Small intestine (tissue), 7 donors: Measurements from ENCODE around the gene TNRC6A. TPM values are rescaled to one million over a fixed set of nuclear protein-coding genes. Genes with fewer than 3 reads are reported as not detected.
A peak's percentile ranks its signal among the peaks of the same experiment; 100 is the strongest.
"Not testable (repeated sequence)": the region's sequence is repeated elsewhere in the genome, so short reads cannot be mapped to it uniquely, and the experiment has no call there.

ENCODE experiments used
- DNase-seq, 2 donors: peaks; one replicate each; pipeline versions ENCODE4 v3.0.0 to v3.0.0-alpha.2; 2013
- FAIRE-seq: peaks from 2 replicates; lab custom pipeline; 2012; peaks lifted over from hg19 to GRCh38; lab: Jason Lieb, UNC
- H3K27ac ChIP-seq, 3 donors: one replicate each; pipeline ENCODE4 v1.5.1; 2013; ENCODE audit warnings: low read length in 2 of 3, mild to moderate bottlenecking in 2 of 3, control low read depth in 1 of 3, inconsistent platforms in 1 of 3, low read depth in 1 of 3, moderate library complexity in 1 of 3
- H3K27me3 ChIP-seq, 3 donors: one replicate each; pipeline ENCODE4 v1.6.1; 2013; ENCODE audit warnings: low read length in 3 of 3, inconsistent platforms in 1 of 3; ENCODE audit not compliant: control insufficient read depth in 3 of 3, insufficient read depth in 3 of 3
- H3K36me3 ChIP-seq, 3 donors: one replicate each; pipeline ENCODE4 v1.6.1; 2013; ENCODE audit warnings: low read length in 3 of 3, inconsistent platforms in 1 of 3, low read depth in 1 of 3, mild to moderate bottlenecking in 1 of 3, moderate library complexity in 1 of 3; ENCODE audit not compliant: control insufficient read depth in 3 of 3, insufficient read depth in 2 of 3
- H3K4me1 ChIP-seq, 3 donors: one replicate each; pipeline ENCODE4 v1.6.1; 2013; ENCODE audit warnings: low read length in 2 of 3, inconsistent platforms in 1 of 3, low read depth in 1 of 3, mild to moderate bottlenecking in 1 of 3, moderate library complexity in 1 of 3; ENCODE audit not compliant: control insufficient read depth in 3 of 3, insufficient read depth in 2 of 3
- H3K4me3 ChIP-seq, 3 donors: one replicate each; pipeline ENCODE4 v1.5.1; 2013; ENCODE audit warnings: low read length in 3 of 3, control low read depth in 1 of 3, inconsistent platforms in 1 of 3, low read depth in 1 of 3, mild to moderate bottlenecking in 1 of 3, moderate library complexity in 1 of 3
- H3K9me3 ChIP-seq, 2 donors: one replicate each; pipeline ENCODE4 v1.6.1; 2013; ENCODE audit warnings: low read depth in 1 of 2, low read length in 1 of 2; ENCODE audit not compliant: control insufficient read depth in 2 of 2, insufficient read depth in 1 of 2
- WGBS, 3 donors: extraction: QIAGEN DNeasy Blood & Tissue Kit; methylation state at CpG; one replicate each; pipeline ENCODE4 v1.1.7; 2013; 5-methylcytosine and 5-hydroxymethylcytosine counted together
- polyA plus RNA-seq, 4 donors: library from polyadenylated mRNA; stranded (reverse) in 3 of 4; unstranded in 1 of 4; fragments of 200-250 nt in 3 of 4; fragments of 120-200 nt in 1 of 4; gene quantifications; one replicate each; pipeline versions ENCODE4 v1.2.1 to v1.2.3, GENCODE V29; 2013
- donor health status: healthy with polysubstance abuse.
- donor health status: control.
- donor health status: control.
- donor health status: Bipolar disorder and iron deficiency.
- donor health status: healthy.

The TNRC6A gene
- polyA plus RNA-seq, 4 donors: 8.1 to 39.8 (median 14.1) TPM

GRCh38 chr16:24738895-24739294 lies 9.4 kb downstream of the TNRC6A start:
- H3K4me1 ChIP-seq: peaks cover 0 to 21% (median 0%) of the 10 kb centered on the region in 3 donors
- 80 to 86% (median 83%) methylated on average over 3 of the region's 3 CpGs for WGBS, 3 donors
- no peaks in the 10 kb centered on the region for H3K9me3 ChIP-seq
- H3K4me3 ChIP-seq: no peak overlapping the region
- no peak for DNase-seq
- no peak overlapping the region for H3K27ac ChIP-seq
- FAIRE-seq: no peak
- H3K27me3 ChIP-seq: no peaks in the 10 kb centered on the region
- H3K36me3 ChIP-seq: peaks cover 0 to 21% (median 3%) of the 10 kb centered on the region in 3 donors

DNA sequence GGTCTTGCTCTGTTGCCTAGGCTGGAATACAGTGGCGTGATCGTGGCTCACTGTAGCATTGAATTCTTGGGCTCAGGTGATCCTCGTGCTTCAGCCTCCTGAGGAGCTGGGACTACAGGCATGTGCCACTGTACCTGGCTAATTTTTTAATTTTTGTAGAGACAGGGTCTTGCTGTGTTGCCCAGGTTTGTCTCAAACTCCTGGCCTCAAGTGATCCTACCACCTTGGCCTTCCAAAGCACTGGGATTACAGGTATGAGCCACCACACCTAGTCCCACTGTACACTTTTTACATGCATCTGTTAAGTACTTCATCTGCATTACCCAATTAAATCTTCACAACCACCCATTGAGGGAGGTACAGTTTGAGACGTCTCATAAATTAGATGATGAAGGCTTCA lies 12.4 kb downstream of the TNRC6A start:
- Histone ChIP-seq H3K4me1 (peaks cover 0 to 27% (median 2%) of the 10 kb centered on the region in 3 donors), H3K27me3 (no peaks in the 10 kb centered on the region), H3K4me3 (no peak overlapping the region), H3K9me3 (no peaks in the 10 kb centered on the region), H3K27ac (no peak overlapping the region), H3K36me3 (peaks cover 0 to 19% (median 3%) of the 10 kb centered on the region in 3 donors)
- FAIRE-seq: no peak
- no peak for DNase-seq
- 93 to 95% (median 93%) methylated on average over 4 of the region's 4 CpGs for WGBS, 3 donors

GRCh38 chr16:24742610-24743009 lies 13.2 kb downstream of the TNRC6A start:
- Histone ChIP-seq H3K4me1 (peaks cover 0 to 27% (median 2%) of the 10 kb centered on the region in 3 donors), H3K36me3 (peaks cover 0 to 19% (median 3%) of the 10 kb centered on the region in 3 donors)
- FAIRE-seq, H3K27ac ChIP-seq, H3K9me3 ChIP-seq, H3K4me3 ChIP-seq, H3K27me3 ChIP-seq, DNase-seq: not testable (repeated sequence)
- WGBS, 3 donors: 94 to 98% (median 94%) methylated on average over 8 of the region's 8 CpGs

- Histone ChIP-seq H3K9me3 (no peaks in the 10 kb centered on the region), H3K4me1 (peaks cover 0 to 28% (median 2%) of the 10 kb centered on the region in 3 donors), H3K4me3 (no peak overlapping the region), H3K27ac (no peak overlapping the region), H3K27me3 (no peaks in the 10 kb centered on the region), H3K36me3 (peaks cover 0 to 13% (median 0%) of the 10 kb centered on the region in 3 donors)
- DNase-seq (no peak), FAIRE-seq (no peak)
Observed at GRCh38 chr16:24745391-24745790, 15.9 kb downstream of the TNRC6A start.

- no peak overlapping the region for H3K4me3 ChIP-seq
- no peak for DNase-seq
- 96 to 98% (median 97%) methylated on average over 2 of the region's 2 CpGs for WGBS, 3 donors
- no peak overlapping the region for H3K27ac ChIP-seq
- no peak for FAIRE-seq
- peaks cover 0 to 13% (median 0%) of the 10 kb centered on the region in 3 donors for H3K36me3 ChIP-seq
- peaks cover 0 to 28% (median 2%) of the 10 kb centered on the region in 3 donors for H3K4me1 ChIP-seq
- no peaks in the 10 kb centered on the region for H3K9me3 ChIP-seq
- no peaks in the 10 kb centered on the region for H3K27me3 ChIP-seq
Observed at GRCh38 chr16:24745791-24746190, 16.3 kb downstream of the TNRC6A start.

GRCh38 chr16:24747441-24747840 lies 18.0 kb downstream of the TNRC6A start:
- Histone ChIP-seq H3K9me3 (no peaks in the 10 kb centered on the region), H3K4me3 (no peak overlapping the region), H3K27ac (no peak overlapping the region), H3K4me1 (peaks cover 0 to 28% (median 2%) of the 10 kb centered on the region in 3 donors), H3K36me3 (peaks cover 0 to 9% (median 0%) of the 10 kb centered on the region in 3 donors), H3K27me3 (no peaks in the 10 kb centered on the region)
- FAIRE-seq (no peak), DNase-seq (no peak)
- 74 to 87% (median 80%) methylated on average over 2 of the region's 2 CpGs for WGBS, 3 donors

GRCh38 chr16:24748242-24748641 lies 18.8 kb downstream of the TNRC6A start:
- Histone ChIP-seq H3K4me3 (no peak overlapping the region), H3K27ac (no peak overlapping the region), H3K27me3 (no peaks in the 10 kb centered on the region), H3K36me3 (peaks cover 0 to 6% (median 0%) of the 10 kb centered on the region in 3 donors), H3K4me1 (peaks cover 0 to 24% (median 2%) of the 10 kb centered on the region in 3 donors), H3K9me3 (no peaks in the 10 kb centered on the region)
- WGBS, 3 donors: 75 to 83% (median 81%) methylated on average over 2 of the region's 2 CpGs
- DNase-seq (peak in 1 of 2 donors; percentile 15), FAIRE-seq (no peak)

- no peak for FAIRE-seq
- Histone ChIP-seq H3K36me3 (peaks cover 0 to 4% (median 0%) of the 10 kb centered on the region in 3 donors), H3K27ac (no peak overlapping the region), H3K4me3 (no peak overlapping the region), H3K27me3 (no peaks in the 10 kb centered on the region), H3K4me1 (peaks cover 0 to 25% (median 2%) of the 10 kb centered on the region in 3 donors), H3K9me3 (no peaks in the 10 kb centered on the region)
- DNase-seq: no peak
Observed at GRCh38 chr16:24749310-24749709, 19.9 kb downstream of the TNRC6A start.

DNA sequence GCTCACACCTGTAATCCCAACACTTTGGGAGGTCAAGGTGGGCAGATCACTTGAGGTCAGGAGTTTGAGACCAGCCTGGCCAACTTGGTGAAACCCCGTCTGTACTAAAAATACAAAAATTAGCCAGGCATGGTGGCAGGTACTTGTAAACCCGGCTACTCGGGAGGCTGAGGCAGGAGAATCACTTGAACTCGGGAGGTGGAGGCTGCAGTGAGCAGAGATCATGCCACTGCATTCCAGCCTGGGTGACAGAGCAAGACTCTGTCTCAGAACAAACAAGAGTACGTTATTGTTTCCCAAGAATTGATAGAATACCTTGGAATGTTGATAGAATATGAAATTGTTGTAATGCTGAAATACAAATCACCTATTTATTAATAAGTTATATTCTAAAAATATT lies 20.4 kb downstream of the TNRC6A start:
- not testable (repeated sequence) for H3K9me3 ChIP-seq, H3K27ac ChIP-seq, H3K4me3 ChIP-seq, H3K27me3 ChIP-seq, H3K36me3 ChIP-seq, FAIRE-seq, DNase-seq
- WGBS, 3 donors: 96 to 99% (median 98%) methylated on average over 5 of the region's 5 CpGs
- H3K4me1 ChIP-seq: peaks cover 0 to 23% (median 2%) of the 10 kb centered on the region in 3 donors
